Astrocyte of the spinal cord (primary cell): ENCODE results near the gene PTPRN2.

Source experiments
- DNase-seq: peaks from one replicate; pipeline ENCODE4 v3.0.0; 2011; ENCODE audit warnings: low read depth, low spot score
- H3K4me3 ChIP-seq: 2 replicates; pipeline ENCODE4 v1.5.1; 2011; ENCODE audit warnings: low read depth, mild to moderate bottlenecking, low read length, moderate library complexity
- in situ Hi-C: cut with HindIII; loops from 2 replicates; pipeline ENCODE4 v1.10.0; 2017; ENCODE audit warnings: low sequenced_read_pairs
- TF ChIP-seq, protein P1 (sequence below): IDR thresholded peaks from 2 replicates; pipeline ENCODE4 v1.5.1; 2012; ENCODE audit warnings: low read depth, mild to moderate bottlenecking, low read length, inconsistent platforms

PTPRN2 gene

DNA sequence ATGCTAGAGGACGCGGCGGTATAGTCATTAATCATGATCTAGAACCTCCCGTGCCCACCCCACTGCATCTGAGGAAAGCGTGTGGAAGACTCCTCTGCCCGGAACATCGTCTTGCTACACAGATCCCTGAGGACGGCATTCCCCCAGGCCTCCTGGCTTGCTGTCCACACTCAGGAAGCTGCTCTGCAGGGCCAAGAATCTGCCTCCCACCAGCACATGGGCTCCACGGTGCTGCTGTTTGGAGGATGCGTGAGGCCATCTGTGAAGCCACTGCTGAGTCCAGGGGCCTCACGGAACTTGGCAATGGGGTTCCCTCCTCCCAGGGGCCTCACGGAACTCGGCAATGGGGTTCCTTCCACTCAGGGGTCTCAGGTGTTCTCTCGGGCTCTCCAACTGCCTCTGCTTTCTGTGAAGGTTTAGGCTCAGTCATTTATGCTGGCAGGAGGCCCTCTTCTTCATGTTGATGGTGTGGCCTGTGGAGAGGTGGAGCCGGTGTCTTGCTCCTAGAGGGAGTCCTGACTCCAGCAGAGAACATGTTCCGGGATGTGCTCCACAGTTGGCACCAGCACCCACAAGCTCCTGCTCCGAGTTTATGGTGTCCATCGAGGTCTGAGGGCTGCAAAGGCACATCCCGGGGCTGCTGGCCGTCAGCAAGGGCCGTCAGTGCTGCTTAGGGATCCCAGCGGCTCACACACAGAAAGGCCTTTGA lies 977.5 kb downstream of the PTPRN2 start:
- TF ChIP-seq, protein P1, sequence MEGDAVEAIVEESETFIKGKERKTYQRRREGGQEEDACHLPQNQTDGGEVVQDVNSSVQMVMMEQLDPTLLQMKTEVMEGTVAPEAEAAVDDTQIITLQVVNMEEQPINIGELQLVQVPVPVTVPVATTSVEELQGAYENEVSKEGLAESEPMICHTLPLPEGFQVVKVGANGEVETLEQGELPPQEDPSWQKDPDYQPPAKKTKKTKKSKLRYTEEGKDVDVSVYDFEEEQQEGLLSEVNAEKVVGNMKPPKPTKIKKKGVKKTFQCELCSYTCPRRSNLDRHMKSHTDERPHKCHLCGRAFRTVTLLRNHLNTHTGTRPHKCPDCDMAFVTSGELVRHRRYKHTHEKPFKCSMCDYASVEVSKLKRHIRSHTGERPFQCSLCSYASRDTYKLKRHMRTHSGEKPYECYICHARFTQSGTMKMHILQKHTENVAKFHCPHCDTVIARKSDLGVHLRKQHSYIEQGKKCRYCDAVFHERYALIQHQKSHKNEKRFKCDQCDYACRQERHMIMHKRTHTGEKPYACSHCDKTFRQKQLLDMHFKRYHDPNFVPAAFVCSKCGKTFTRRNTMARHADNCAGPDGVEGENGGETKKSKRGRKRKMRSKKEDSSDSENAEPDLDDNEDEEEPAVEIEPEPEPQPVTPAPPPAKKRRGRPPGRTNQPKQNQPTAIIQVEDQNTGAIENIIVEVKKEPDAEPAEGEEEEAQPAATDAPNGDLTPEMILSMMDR: no peak
- DNase-seq: no peak
- in situ Hi-C loops: no loop called here
- H3K4me3 ChIP-seq: no peak overlapping the region

DNA sequence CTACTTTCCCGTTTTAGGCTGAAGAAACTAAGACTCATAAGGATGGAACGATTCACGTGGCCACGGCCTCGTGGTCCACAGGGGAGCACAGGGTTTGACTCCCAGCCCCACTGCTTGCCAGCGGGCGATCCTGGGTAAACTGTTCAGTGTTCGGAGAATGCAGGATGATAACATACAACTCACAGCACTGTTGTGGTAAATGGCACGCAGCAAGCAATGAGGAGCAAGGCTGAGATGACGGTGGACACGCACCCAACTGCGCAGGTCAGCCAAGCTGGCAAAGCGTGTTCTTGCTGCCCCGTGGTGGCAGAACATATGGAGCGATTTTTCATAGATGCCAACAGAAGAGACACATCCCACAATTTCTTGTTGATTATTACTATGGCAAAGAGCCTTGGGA lies 978.1 kb downstream of the PTPRN2 start:
- in situ Hi-C loops: no loop called here
- no peak overlapping the region for H3K4me3 ChIP-seq
- DNase-seq: no peak
- TF ChIP-seq, protein P1: no peak

DNA sequence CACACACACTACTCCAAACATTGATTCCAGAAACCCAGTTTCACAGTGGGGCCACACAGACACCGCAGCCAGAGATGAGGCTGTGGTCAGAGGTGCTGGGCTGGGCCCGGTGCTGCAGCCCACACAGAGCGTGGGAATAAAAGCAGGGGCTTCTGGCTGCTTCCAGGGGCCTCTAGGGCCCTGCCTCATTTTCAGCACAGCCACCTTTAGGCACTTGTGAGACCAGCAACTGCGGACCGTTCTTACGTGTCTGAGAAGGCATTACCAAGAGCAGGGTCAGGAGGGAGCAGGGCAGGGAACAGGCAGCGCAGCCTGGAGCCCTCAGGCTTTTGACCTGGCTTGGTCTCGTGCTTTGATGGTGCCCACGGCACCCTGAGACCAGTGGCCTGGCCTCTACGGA lies 980.4 kb downstream of the PTPRN2 start:
- TF ChIP-seq, protein P1: no peak
- no peak overlapping the region for H3K4me3 ChIP-seq
- DNase-seq: no peak
- in situ Hi-C loops: no loop called here

DNA sequence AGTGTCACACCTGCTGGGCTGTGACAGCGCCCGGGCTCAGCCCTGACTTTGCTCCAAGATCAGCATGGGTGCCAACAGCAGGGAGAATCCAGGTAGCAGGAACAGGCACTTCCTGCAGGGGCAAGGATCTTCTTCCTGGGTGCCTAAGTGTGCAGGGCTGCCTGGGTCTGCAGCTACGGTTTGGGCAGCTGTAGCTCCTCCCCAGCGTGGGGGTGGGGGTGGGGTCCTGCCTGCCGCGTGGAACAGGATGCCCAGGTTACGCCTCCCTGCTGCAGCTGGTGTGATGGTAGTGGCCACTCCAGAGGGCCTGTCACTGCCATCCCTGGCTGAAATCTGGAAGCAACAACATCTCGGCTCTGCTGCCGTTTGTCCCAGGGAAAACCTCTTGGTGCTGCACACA lies 981.5 kb downstream of the PTPRN2 start:
- DNase-seq: no peak
- TF ChIP-seq, protein P1: no peak
- in situ Hi-C loops: no loop called here
- H3K4me3 ChIP-seq: no peak overlapping the region

DNA sequence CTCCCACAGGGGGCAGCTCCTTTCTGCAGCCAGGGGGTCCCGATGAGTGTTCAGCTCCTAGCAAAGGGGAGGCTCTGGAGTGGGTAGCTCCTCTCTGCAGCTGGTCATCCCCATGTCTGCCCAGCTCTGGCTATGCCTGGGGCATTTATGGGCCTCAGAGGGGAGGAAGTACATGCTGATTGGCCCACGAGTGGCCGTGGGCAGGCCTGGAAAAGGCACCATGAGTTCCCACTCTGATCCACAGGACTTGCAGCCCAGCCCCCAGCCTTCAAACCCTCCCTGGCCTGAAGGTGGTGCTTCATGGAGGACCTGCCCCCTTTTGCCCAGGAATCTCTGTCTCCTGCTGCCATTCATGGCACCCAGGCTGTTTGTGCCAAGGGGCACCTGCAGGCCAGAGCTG lies 982.0 kb downstream of the PTPRN2 start:
- DNase-seq: no peak
- in situ Hi-C loops: no loop called here
- TF ChIP-seq, protein P1: no peak
- H3K4me3 ChIP-seq: no peak overlapping the region

DNA sequence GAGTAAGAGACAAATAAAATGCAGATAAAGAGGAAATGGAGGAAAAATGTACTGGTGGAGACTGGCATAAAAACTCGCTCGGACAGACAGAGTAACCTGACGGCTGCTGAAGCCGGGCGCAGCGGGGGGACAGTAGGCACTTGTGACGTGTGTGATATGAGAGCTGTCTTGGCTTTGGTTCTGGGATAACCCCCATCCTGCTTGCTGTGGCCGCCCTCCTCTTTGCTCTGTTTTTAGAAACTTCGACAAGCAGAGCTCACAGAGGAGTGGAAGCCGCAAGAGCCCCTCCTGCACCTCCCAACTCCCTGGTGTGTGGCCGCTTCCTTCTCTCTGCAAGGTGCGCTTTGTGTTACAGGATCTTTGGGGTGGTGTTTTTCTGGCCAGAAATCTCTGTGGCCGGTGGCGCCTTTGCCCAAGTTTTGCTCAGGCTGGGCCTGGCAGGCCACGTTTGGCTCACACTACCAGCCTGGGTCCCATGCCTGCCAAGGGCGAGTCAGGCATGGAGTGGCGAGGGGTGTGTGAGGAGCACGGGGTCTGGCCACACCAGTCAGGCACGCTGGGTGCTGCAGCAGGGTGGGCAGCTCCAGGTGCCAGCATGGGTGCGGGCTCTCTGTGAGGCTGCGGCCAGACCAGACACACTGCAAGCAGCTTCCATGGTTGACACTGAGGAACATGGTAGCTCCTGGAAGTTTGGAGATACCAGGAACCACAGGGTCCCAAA lies 982.8 kb downstream of the PTPRN2 start:
- DNase-seq: no peak
- in situ Hi-C loops: no loop called here
- TF ChIP-seq, protein P1: no peak
- no peak overlapping the region for H3K4me3 ChIP-seq
